HCT116 (cell line): ENCODE data around the gene AFTPH. TPM values are rescaled to one million over a fixed set of nuclear protein-coding genes. Genes with fewer than 3 reads are reported as not detected.

Source experiments
- ATAC-seq: fragments of 200-7000 bp; cut with Tn5 transposase; 2 replicates; pipeline ENCODE4 v1.9.1; 2020; ENCODE audit warnings: mild to moderate bottlenecking, moderate library complexity
- BruUV-seq: library from RNA; stranded (reverse); fragments of 400-500 nt; replicated peaks from 2 replicates; lab custom pipeline; 2021; lab: Mats Ljungman, UMichigan
- CTCF ChIA-PET: fragments of 300-600 bp; sonication (Branson Sonifier 250); formaldehyde crosslinking; loops from one replicate; lab custom pipeline; 2021; ENCODE audit warnings: antibody characterized with exemption; lab: Charles Lee
- POLR2A ChIA-PET: fragments of 300-600, 350-600 bp; sonication (Branson Sonifier 250); formaldehyde crosslinking; loops from one replicate; lab custom pipeline; 2021; ENCODE audit warnings: antibody characterized with exemption; lab: Charles Lee
- RAD21 ChIA-PET, 2 experiments: fragments of 300-600 bp; sonication (Branson Sonifier 250); formaldehyde crosslinking; loops; one replicate each; lab custom pipeline; 2023; ENCODE audit warnings: low total read pairs in 2 of 2; ENCODE audit not compliant: uncharacterized antibody in 2 of 2, unreplicated experiment in 2 of 2, low non-redundant PET in 1 of 2; lab: Charles Lee
- DNase-seq: peaks from one replicate; pipeline ENCODE4 v3.0.0-alpha.2; 2010; ENCODE audit warnings: low read depth, low spot score
- H2AFZ ChIP-seq: fragments of 200-600 bp; shearing (Covaris generic), sonication (generic); 2 replicates; pipeline ENCODE4 v1.6.1; 2017; ENCODE audit warnings: low read depth, mixed run types, mixed read lengths, antibody characterized with exemption, low read length; ENCODE audit not compliant: poor library complexity, severe bottlenecking
- H3K27ac ChIP-seq: 2 replicates; pipeline ENCODE4 v1.5.1; 2012; ENCODE audit warnings: low read depth, low read length
- H3K27me3 ChIP-seq: fragments of 200-600 bp; sonication (generic); 2 replicates; pipeline ENCODE4 v1.6.1; 2016; ENCODE audit warnings: mixed run types, low read length, mixed read lengths; ENCODE audit not compliant: insufficient read depth
- H3K36me3 ChIP-seq, 2 experiments: fragments of 200-500 bp in 1 of 2; fragments of 200-600 bp in 1 of 2; sonication (Bioruptor generic) in 1 of 2; sonication (generic) in 1 of 2; 2 replicates each; pipeline versions ENCODE4 v1.5.1 to v1.6.1; 2014 to 2016; ENCODE audit warnings: low read length in 2 of 2, inconsistent platforms in 1 of 2, mixed read lengths in 1 of 2, mixed run types in 1 of 2; ENCODE audit not compliant: insufficient read depth in 2 of 2, control insufficient read depth in 1 of 2
- H3K4me1 ChIP-seq, 2 experiments: fragments of 200-600 bp in 1 of 2; sonication (generic) in 1 of 2; 2 replicates each; pipeline versions ENCODE4 v1.5.1 to v1.6.1; 2012 to 2017; ENCODE audit warnings: low read length in 2 of 2, inconsistent platforms in 1 of 2, mild to moderate bottlenecking in 1 of 2, mixed read lengths in 1 of 2, mixed run types in 1 of 2, moderate library complexity in 1 of 2; ENCODE audit not compliant: insufficient read depth in 2 of 2, control insufficient read depth in 1 of 2
- H3K4me2 ChIP-seq: fragments of 200-600 bp; sonication (generic); 2 replicates; pipeline ENCODE4 v1.6.1; 2017; ENCODE audit warnings: mixed run types, low read length, mixed read lengths
- H3K4me3 ChIP-seq, 2 experiments: fragments of 200-600 bp in 1 of 2; sonication (generic) in 1 of 2; replicated peaks in 1 of 2; 2 replicates each; pipeline ENCODE4 v1.5.1; 2011 to 2016; ENCODE audit warnings: low read length in 2 of 2, control low read depth in 1 of 2, low read depth in 1 of 2, mild to moderate bottlenecking in 1 of 2, mixed read lengths in 1 of 2, mixed run types in 1 of 2
- H3K79me2 ChIP-seq: fragments of 200-600 bp; sonication (generic); 2 replicates; pipeline ENCODE4 v1.6.1; 2017; ENCODE audit warnings: mild to moderate bottlenecking, mixed run types, low read length, moderate library complexity, mixed read lengths; ENCODE audit not compliant: insufficient read depth
- H3K9ac ChIP-seq: fragments of 200-600 bp; sonication (generic); 2 replicates; pipeline ENCODE4 v1.6.1; 2016; ENCODE audit warnings: low read length, mixed read lengths
- H3K9me2 ChIP-seq: fragments of 200-600 bp; sonication (generic), shearing (Covaris generic); 2 replicates; pipeline ENCODE4 v1.6.1; 2017; ENCODE audit warnings: mixed run types, mild to moderate bottlenecking, moderate library complexity; ENCODE audit not compliant: insufficient read depth
- H3K9me3 ChIP-seq, 2 experiments: fragments of 200-500 bp in 1 of 2; fragments of 200-600 bp in 1 of 2; sonication (Bioruptor generic) in 1 of 2; sonication (generic) in 1 of 2; 2 replicates each; pipeline ENCODE4 v1.6.1; 2014 to 2017; ENCODE audit warnings: low read length in 2 of 2, mixed read lengths in 2 of 2, inconsistent platforms in 1 of 2, low read depth in 1 of 2, mild to moderate bottlenecking in 1 of 2, mixed run types in 1 of 2, moderate library complexity in 1 of 2; ENCODE audit not compliant: control insufficient read depth in 1 of 2, insufficient read depth in 1 of 2
- H4K20me1 ChIP-seq: fragments of 200-600 bp; sonication (generic), shearing (Covaris generic); 2 replicates; pipeline ENCODE4 v1.6.1; 2017; ENCODE audit warnings: mixed run types, mild to moderate bottlenecking, moderate library complexity; ENCODE audit not compliant: insufficient read depth
- CTCF ChIP-seq, 3 experiments: fragments of 200-600 bp in 1 of 3; sonication (generic) in 1 of 3; IDR thresholded peaks in 2 of 3; conservative IDR thresholded peaks in 1 of 3; 2 replicates each; pipeline ENCODE4 v1.5.1; 2012 to 2017; ENCODE audit warnings: low read depth in 2 of 3, low read length in 2 of 3, antibody characterized with exemption in 1 of 3, borderline replicate concordance in 1 of 3, control low read depth in 1 of 3, mild to moderate bottlenecking in 1 of 3, mixed read lengths in 1 of 3, mixed run types in 1 of 3, moderate library complexity in 1 of 3; ENCODE audit not compliant: insufficient read depth in 1 of 3
- EGR1 ChIP-seq: IDR thresholded peaks from 2 replicates; pipeline ENCODE4 v1.6.1; 2012; ENCODE audit warnings: low read depth
- POLR2A ChIP-seq: IDR thresholded peaks from 2 replicates; pipeline ENCODE4 v1.7.0; 2011; ENCODE audit warnings: borderline replicate concordance; ENCODE audit not compliant: insufficient read depth, insufficient read length; ENCODE audit errors: extremely low read depth
- RAD21 ChIP-seq: IDR thresholded peaks from 2 replicates; pipeline ENCODE4 v1.6.1; 2012; ENCODE audit warnings: low read depth, mild to moderate bottlenecking
- SP1 ChIP-seq: IDR thresholded peaks from 2 replicates; pipeline ENCODE4 v1.6.1; 2012; ENCODE audit warnings: low read depth
- SRF ChIP-seq: IDR thresholded peaks from 2 replicates; pipeline ENCODE4 v1.6.1; 2012; ENCODE audit warnings: low read depth
- TCF7L2 ChIP-seq: IDR thresholded peaks from 2 replicates; pipeline ENCODE4 v1.7.0; 2011; ENCODE audit warnings: borderline replicate concordance, inconsistent platforms; ENCODE audit not compliant: insufficient read depth, insufficient read length; ENCODE audit errors: extremely low read depth
- ZBTB33 ChIP-seq: IDR thresholded peaks from 2 replicates; pipeline ENCODE4 v1.6.1; 2011; ENCODE audit warnings: mild to moderate bottlenecking, low read length, moderate library complexity; ENCODE audit not compliant: insufficient replicate concordance; ENCODE audit errors: extremely low read depth
- intact Hi-C: fragments of 100-400 bp; cut with micrococcal nuclease; formaldehyde crosslinking; loops from 2 replicates; pipeline ENCODE4 v1.10.0; 2022
- total RNA-seq: library from RNA; stranded (reverse); gene quantifications from one replicate; pipeline ENCODE4 v1.2.1, GENCODE V29; 2021; ENCODE audit not compliant: unreplicated experiment

Gene AFTPH
- total RNA-seq, 1 experiment from 2014 or later, result 23.6 TPM

- no peaks in the 10 kb centered on the region for H3K36me3 ChIP-seq
- no peaks in the 10 kb centered on the region for H3K9me2 ChIP-seq
- no peaks in the 10 kb centered on the region for H3K9me3 ChIP-seq
- H3K4me3 ChIP-seq, result no peak overlapping the region
- intact Hi-C loops, result loop anchor here (2.0 kb wide), 2 partner anchors 231 to 513 kb away; no protein-coding TSS in a partner anchor
- no peaks in the 10 kb centered on the region for H3K4me1 ChIP-seq
- POLR2A ChIA-PET, result no interaction called here
- CTCF ChIA-PET, result interaction anchor here (1.0 to 1.8 kb wide), 2 partner anchors 39 to 232 kb away, joined by 7 read pairs; no protein-coding TSS in a partner anchor
- H3K4me2 ChIP-seq, result no peak overlapping the region
- RAD21 ChIA-PET, result no interaction called here
- H3K27ac ChIP-seq, result no peak overlapping the region
- peak; percentile 10 for DNase-seq
- ATAC-seq, result peak; percentile 46; the same call in 1 of the 2 replicates
- H3K27me3 ChIP-seq, result no peaks in the 10 kb centered on the region
- TF ChIP-seq SRF (no peak), EGR1 (0 out of 2 replicates have a peak, but pooled peaks have one; percentile 11), ZBTB33 (no peak), TCF7L2 (no peak), SP1 (no peak), CTCF (IDR thresholded peaks at IDR 0.05 in 2 of 3, conservative IDR thresholded peaks at IDR 0.05 in 1 of 3; ENCODE audit: borderline replicate concordance in 1 of 3, insufficient read depth in 1 of 3, low read depth in 2 of 3, low read length in 2 of 3) (peak; percentile 22 to 59 (median 39); a peak in 4 of 6 replicates), RAD21 (peak; percentile 60), POLR2A (no peak)
- TF ChIP-seq, all 23 proteins: peak for 3
- Histone ChIP-seq H3K79me2 (peaks cover 21% of the 10 kb centered on the region), H2AFZ (no peak overlapping the region), H3K9ac (no peak overlapping the region), H4K20me1 (no peaks in the 10 kb centered on the region)
- no TSS peak for BruUV-seq
Observed at GRCh38 chr2:64562148-64562784, 38.1 kb downstream of the AFTPH start.
